Measurements from ENCODE around the gene SHB.

- TF ChIP-seq CTCF (conservative IDR thresholded peaks at IDR 0.05; ENCODE audit: low read depth, low read length) (no peak), EZH2 (IDR thresholded peaks at IDR 0.05; ENCODE audit: low read length, unreplicated experiment) (no peak)
Measured at GRCh38 chr9:37946041-37946440, 123.0 kb downstream of the SHB start.
